ENCODE measurements around the gene NVL. TPM values are rescaled to one million over a fixed set of nuclear protein-coding genes. Genes with fewer than 3 reads are reported as not detected.

Gene NVL
- total and polyA plus RNA-seq, 4 donors: 15.7 to 28.5 (median 23.9) TPM

DNA sequence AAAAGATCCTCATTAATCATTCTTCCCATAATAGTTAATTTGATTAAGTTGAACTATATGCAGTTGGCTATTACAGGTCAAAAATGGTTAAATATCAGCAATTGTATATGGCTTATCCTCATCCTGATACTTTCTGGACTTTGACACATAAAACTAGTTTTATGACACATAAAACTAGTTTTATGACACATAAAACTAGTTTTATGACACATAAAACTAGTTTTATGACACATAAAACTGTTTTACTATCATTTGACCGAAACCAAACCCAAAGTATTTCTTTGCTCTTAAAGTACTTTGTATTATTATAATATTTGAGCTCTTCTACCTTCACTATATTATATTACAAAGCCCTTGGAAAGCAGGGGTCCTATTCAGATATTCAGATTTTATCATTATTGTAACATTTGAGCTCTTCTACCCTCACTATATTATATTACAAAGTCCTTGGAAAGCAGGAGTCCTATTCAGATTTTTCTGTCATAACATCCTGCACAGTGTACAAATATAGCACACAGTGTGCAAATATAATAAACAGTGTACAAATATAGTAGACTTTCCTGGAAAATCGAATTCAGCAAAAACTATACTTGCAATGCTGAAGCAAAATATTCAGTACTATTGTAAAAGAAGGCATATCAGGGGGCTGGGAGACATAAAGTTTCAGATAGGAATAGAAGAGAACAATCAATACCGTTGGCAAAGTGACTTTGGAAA is 53.0 kb downstream of the NVL start:
- H3K4me1 ChIP-seq (ENCODE audit: control insufficient read depth in 1 of 2, insufficient read depth in 2 of 2, low read length in 2 of 2): no peaks in the 10 kb centered on the region
- no peaks in the 10 kb centered on the region for H3K27me3 ChIP-seq (ENCODE audit: control insufficient read depth in 1 of 2, insufficient read depth in 2 of 2, low read length in 1 of 2)
- no peak overlapping the region for H3K27ac ChIP-seq (ENCODE audit: low read depth in 1 of 2, low read length in 2 of 2)
- ATAC-seq (ENCODE audit: low FRiP score): no peak
- H3K9me3 ChIP-seq (ENCODE audit: control insufficient read depth, low read length): no peaks in the 10 kb centered on the region
- peaks cover 0 to 2% of the 10 kb centered on the region in 2 donors for H3K36me3 ChIP-seq (ENCODE audit: control insufficient read depth in 1 of 2, insufficient read depth in 2 of 2, low read length in 1 of 2)
- WGBS, 2 donors: 58 to 65% methylated on average over 3 of the region's 3 CpGs
- H3K4me3 ChIP-seq (ENCODE audit: low read length in 2 of 2): no peak overlapping the region
- DNase-seq: no peak
- intact Hi-C loops (cut with DNase I): no loop called here

DNA sequence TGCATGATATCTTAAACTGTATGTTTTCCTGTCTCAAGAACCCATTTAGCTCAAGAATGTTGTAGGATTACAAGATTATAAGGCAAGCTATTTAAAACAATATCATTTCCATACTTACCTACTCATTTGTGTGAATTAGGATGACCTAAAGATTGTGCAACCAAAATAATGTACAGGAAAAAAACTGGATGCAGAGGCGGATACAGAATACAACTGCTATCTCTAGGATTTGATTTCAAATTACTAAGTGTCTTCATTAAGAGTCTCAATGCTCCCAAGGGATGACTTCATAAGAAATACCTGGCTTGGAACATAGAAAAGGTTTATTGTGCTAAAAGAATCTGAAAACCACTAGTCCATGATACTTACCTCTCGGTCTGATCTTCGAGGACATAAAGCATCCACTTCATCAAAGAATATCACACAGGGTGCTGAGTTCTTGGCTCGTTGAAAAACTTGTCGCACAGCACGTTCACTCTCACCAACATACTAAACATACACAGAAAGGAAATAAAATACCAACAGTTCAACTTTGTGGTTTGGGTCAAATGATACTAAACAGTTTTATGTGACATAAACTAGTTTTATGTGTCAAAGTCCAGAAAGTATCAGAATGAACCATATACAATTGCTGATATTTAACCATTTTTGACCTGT is 54.9 kb downstream of the NVL start:
- no peak for ATAC-seq (ENCODE audit: low FRiP score)
- DNase-seq: no peak
- peaks cover 0 to 5% of the 10 kb centered on the region in 2 donors for H3K36me3 ChIP-seq (ENCODE audit: control insufficient read depth in 1 of 2, insufficient read depth in 2 of 2, low read length in 1 of 2)

DNA sequence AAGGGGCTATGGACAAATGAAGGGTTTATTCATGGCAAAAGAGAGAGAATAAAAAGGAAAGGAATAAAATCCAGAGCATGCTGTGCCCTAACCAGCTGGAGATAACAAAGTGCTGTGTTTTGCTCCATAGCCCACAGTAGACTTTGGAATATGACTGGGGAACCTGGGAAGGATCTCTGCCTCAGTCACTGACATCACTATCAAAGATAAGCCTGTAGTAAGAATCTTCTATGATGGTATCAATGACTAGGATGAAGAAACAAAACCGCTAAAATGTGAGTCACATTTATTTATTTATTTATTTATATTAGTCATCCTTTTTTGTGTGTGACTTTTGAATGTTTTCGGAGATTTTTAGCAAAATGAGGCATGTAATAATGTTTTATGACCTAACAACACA is 56.3 kb downstream of the NVL start:
- ATAC-seq (ENCODE audit: low FRiP score) (no peak), DNase-seq (no peak)
- Histone ChIP-seq H3K27me3 (ENCODE audit: control insufficient read depth in 1 of 2, insufficient read depth in 2 of 2, low read length in 1 of 2) (no peaks in the 10 kb centered on the region), H3K36me3 (ENCODE audit: control insufficient read depth in 1 of 2, insufficient read depth in 2 of 2, low read length in 1 of 2) (peaks cover 0 to 5% of the 10 kb centered on the region in 2 donors), H3K4me1 (ENCODE audit: control insufficient read depth in 1 of 2, insufficient read depth in 2 of 2, low read length in 2 of 2) (no peaks in the 10 kb centered on the region), H3K9me3 (ENCODE audit: control insufficient read depth, low read length) (no peaks in the 10 kb centered on the region), H3K4me3 (ENCODE audit: low read length in 2 of 2) (no peak overlapping the region), H3K27ac (ENCODE audit: low read depth in 1 of 2, low read length in 2 of 2) (no peak overlapping the region)
- intact Hi-C loops (cut with DNase I): no loop called here
- WGBS, 2 donors: 94 to 97% methylated on average over 2 of the region's 2 CpGs

More for the DNA sequence above, 54.9 kb downstream of the NVL start:
- WGBS, 2 donors: 93% methylated on average over 6 of the region's 6 CpGs
- Histone ChIP-seq H3K9me3 (ENCODE audit: control insufficient read depth, low read length) (no peaks in the 10 kb centered on the region), H3K27me3 (ENCODE audit: control insufficient read depth in 1 of 2, insufficient read depth in 2 of 2, low read length in 1 of 2) (no peaks in the 10 kb centered on the region), H3K4me1 (ENCODE audit: control insufficient read depth in 1 of 2, insufficient read depth in 2 of 2, low read length in 2 of 2) (no peaks in the 10 kb centered on the region), H3K4me3 (ENCODE audit: low read length in 2 of 2) (no peak overlapping the region), H3K27ac (ENCODE audit: low read depth in 1 of 2, low read length in 2 of 2) (no peak overlapping the region)
- intact Hi-C loops (cut with DNase I): no loop called here

DNA sequence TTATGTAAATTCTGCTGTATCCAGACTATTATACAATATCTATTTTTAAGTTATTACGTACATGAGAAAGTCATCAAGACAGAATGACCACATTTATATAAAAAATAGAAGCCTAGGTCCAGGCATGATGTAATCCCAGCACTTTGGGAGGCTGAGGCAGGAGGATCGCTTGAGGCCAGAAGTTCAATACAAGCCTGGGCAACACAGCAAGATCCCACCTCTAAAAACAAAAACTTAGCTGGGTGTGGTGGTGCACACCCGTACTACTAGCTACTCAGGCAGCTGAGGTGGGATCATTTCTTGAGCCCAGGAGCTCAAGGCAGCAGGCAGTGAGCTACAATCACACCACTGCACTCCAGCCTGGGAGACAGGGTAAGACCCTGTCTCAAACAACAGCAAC is 58.9 kb downstream of the NVL start:
- 91 to 95% methylated on average over 3 of the region's 3 CpGs for WGBS, 2 donors
- ATAC-seq (ENCODE audit: low FRiP score): no peak
- DNase-seq: no peak
- intact Hi-C loops (cut with DNase I): no loop called here
- Histone ChIP-seq H3K27me3 (ENCODE audit: control insufficient read depth in 1 of 2, insufficient read depth in 2 of 2, low read length in 1 of 2) (no peaks in the 10 kb centered on the region), H3K4me3 (ENCODE audit: low read length in 2 of 2) (no peak overlapping the region), H3K27ac (ENCODE audit: low read depth in 1 of 2, low read length in 2 of 2) (no peak overlapping the region), H3K9me3 (ENCODE audit: control insufficient read depth, low read length) (no peaks in the 10 kb centered on the region), H3K4me1 (ENCODE audit: control insufficient read depth in 1 of 2, insufficient read depth in 2 of 2, low read length in 2 of 2) (no peaks in the 10 kb centered on the region), H3K36me3 (ENCODE audit: control insufficient read depth in 1 of 2, insufficient read depth in 2 of 2, low read length in 1 of 2) (peaks cover 2 to 5% of the 10 kb centered on the region in 2 donors)

DNA sequence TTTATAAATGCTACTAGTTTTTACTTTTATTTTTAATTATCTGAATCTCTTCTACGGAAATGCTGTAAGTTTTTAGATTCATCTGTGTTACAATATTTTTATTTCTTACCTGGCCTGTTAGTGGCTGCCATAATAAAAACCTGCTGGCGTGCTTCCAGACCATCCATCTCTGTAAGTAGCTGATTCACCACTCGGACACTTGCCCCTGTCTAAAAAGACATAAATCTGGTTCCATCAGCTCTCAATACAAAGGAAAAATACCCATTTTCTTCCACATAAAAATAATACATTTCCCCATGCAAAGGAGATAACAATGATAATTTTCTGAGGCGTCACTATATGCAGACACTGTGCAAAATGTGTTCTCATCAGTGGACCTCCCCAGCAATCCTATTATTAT is 62.0 kb downstream of the NVL start:
- Histone ChIP-seq H3K27ac (ENCODE audit: low read depth in 1 of 2, low read length in 2 of 2) (no peak overlapping the region), H3K9me3 (ENCODE audit: control insufficient read depth, low read length) (no peaks in the 10 kb centered on the region), H3K4me3 (ENCODE audit: low read length in 2 of 2) (no peak overlapping the region), H3K27me3 (ENCODE audit: control insufficient read depth in 1 of 2, insufficient read depth in 2 of 2, low read length in 1 of 2) (no peaks in the 10 kb centered on the region), H3K36me3 (ENCODE audit: control insufficient read depth in 1 of 2, insufficient read depth in 2 of 2, low read length in 1 of 2) (peaks cover 2 to 3% of the 10 kb centered on the region in 2 donors), H3K4me1 (ENCODE audit: control insufficient read depth in 1 of 2, insufficient read depth in 2 of 2, low read length in 2 of 2) (no peaks in the 10 kb centered on the region)
- DNase-seq: no peak
- 88 to 90% methylated on average over 4 of the region's 4 CpGs for WGBS, 2 donors
- ATAC-seq (ENCODE audit: low FRiP score): no peak
- intact Hi-C loops (cut with DNase I): loop anchor here in 1 of 2 donors (10.0 kb wide), 1 partner anchor 143 kb away; no protein-coding TSS in a partner anchor

DNA sequence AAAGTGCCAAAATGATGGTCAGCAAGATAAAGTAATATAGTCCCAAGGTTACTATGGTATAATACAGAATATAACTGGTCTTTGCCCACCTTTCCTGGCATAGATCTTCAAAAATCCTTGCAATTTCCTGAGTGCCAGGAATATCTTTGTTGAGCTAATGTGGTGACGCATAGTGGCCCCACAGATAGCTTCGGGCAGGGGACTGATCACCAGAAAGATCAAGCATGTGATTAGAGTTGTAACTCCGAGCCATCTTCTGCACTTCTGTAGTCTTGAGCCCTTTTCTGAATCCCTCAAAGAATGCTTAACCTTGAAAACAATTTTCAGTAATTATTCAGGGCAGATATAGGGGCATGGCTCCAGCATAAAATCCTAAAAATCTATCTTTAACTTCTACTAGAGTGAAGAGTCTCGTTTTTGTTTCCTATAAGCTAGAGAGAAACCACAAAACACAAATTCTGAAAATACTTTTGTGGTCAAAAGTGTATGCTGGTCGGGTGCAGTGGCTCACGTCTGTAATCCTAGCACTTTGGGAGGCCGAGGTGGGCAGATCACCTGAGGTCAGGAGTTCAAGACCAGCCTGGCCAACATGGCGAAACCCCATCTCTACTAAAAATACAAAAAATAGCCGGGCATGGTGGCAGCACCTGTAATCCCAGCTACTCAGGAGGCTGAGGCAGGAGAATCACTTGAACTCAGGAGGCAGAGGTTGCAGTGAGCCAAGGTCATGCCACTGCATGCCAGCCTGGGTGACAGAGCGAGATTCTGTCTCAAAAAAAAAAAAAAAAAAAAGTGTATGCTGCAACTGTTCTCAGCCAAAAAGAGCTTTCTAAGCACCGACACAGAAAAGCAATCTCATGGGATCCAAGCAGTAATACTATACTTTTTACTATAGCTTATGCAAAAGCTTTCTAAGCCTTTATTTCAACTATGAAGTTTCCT is 62.8 kb downstream of the NVL start:
- ATAC-seq (ENCODE audit: low FRiP score): no peak

DNA sequence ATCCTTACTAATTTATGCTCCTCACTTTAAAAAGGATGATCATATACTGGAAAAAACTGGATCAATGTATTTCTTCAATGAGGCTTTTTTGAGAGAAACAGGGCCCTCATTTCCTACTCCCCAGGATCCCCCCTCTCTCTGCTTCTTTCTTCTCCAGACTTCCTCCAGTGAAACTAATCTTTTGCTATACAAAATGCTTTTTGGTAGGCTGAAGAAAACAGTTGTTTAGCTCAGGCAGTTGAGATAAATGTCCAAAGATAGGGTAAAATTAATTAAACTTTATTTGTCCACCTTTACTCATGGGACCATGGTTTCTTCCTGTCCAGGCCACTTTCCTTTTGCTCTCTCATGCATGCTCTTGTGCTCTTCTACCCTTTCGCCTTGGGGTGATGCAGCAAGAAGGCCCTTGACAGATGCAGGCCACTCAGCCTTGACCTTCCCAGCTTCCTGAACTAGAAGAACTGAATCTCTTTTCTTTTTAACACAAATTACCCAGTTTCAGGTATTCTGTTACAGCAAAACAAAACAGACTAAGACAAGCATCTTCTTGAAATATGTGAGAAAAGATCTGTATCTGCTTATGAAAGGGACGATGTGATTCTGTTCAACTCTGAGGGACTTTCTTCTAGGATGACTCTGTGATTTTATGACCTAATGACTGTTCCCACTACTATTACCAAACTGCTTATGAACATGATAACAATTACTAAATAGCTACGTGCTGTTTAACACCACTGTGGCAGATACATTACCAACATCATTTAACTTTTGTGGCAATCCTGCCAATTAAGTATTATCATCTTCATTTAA is 63.7 kb downstream of the NVL start:
- intact Hi-C loops (cut with DNase I): loop anchor here in 1 of 2 donors (10.0 kb wide), 1 partner anchor 142 kb away; no protein-coding TSS in a partner anchor
- ATAC-seq (ENCODE audit: low FRiP score) (no peak), DNase-seq (no peak)
- H3K4me1 ChIP-seq (ENCODE audit: control insufficient read depth in 1 of 2, insufficient read depth in 2 of 2, low read length in 2 of 2): no peaks in the 10 kb centered on the region
- H3K27ac ChIP-seq (ENCODE audit: low read depth in 1 of 2, low read length in 2 of 2): no peak overlapping the region
- no peaks in the 10 kb centered on the region for H3K9me3 ChIP-seq (ENCODE audit: control insufficient read depth, low read length)
- peaks cover 2 to 3% of the 10 kb centered on the region in 2 donors for H3K36me3 ChIP-seq (ENCODE audit: control insufficient read depth in 1 of 2, insufficient read depth in 2 of 2, low read length in 1 of 2)
- no peak overlapping the region for H3K4me3 ChIP-seq (ENCODE audit: low read length in 2 of 2)
- H3K27me3 ChIP-seq (ENCODE audit: control insufficient read depth in 1 of 2, insufficient read depth in 2 of 2, low read length in 1 of 2): no peaks in the 10 kb centered on the region
- whole genome bisulfite sequencing, 2 donors: 86 to 88% methylated on average over 3 of the region's 3 CpGs

More for the DNA sequence above, 62.8 kb downstream of the NVL start:
- 81 to 85% methylated on average over 11 of the region's 11 CpGs for WGBS, 2 donors
- H3K4me3 ChIP-seq (ENCODE audit: low read length in 2 of 2): no peak overlapping the region
- H3K27me3 ChIP-seq (ENCODE audit: control insufficient read depth in 1 of 2, insufficient read depth in 2 of 2, low read length in 1 of 2): no peaks in the 10 kb centered on the region
- no peaks in the 10 kb centered on the region for H3K4me1 ChIP-seq (ENCODE audit: control insufficient read depth in 1 of 2, insufficient read depth in 2 of 2, low read length in 2 of 2)
- no peaks in the 10 kb centered on the region for H3K9me3 ChIP-seq (ENCODE audit: control insufficient read depth, low read length)
- no peak for DNase-seq
- intact Hi-C loops (cut with DNase I): loop anchor here in 1 of 2 donors (10.0 kb wide), 1 partner anchor 142 kb away; no protein-coding TSS in a partner anchor
- peaks cover 2 to 3% of the 10 kb centered on the region in 2 donors for H3K36me3 ChIP-seq (ENCODE audit: control insufficient read depth in 1 of 2, insufficient read depth in 2 of 2, low read length in 1 of 2)
- no peak overlapping the region for H3K27ac ChIP-seq (ENCODE audit: low read depth in 1 of 2, low read length in 2 of 2)

DNA sequence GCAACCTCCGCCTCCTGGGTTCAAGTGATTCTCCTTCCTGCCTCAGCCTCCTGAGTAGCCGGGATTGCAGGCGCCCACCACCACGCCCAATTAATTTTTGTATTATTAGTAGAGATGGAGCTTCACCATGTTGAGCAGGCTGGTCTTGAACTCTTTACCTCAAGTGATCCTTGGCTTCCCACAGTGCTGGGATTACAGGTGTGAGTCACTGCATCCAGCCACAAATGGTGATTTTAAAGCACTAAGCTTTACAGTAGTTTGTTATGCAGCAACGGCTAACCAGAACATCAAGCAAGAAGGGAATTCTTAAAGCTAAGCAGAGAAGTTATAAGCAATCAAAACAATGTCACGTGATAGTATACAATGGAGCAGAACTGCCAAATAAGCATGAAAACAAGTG is 65.7 kb downstream of the NVL start:
- peaks cover 0 to 2% of the 10 kb centered on the region in 2 donors for H3K36me3 ChIP-seq (ENCODE audit: control insufficient read depth in 1 of 2, insufficient read depth in 2 of 2, low read length in 1 of 2)

More for the DNA sequence above, 65.7 kb downstream of the NVL start:
- intact Hi-C loops (cut with DNase I): loop anchor here in 1 of 2 donors (10.0 kb wide), 1 partner anchor 140 kb away; no protein-coding TSS in a partner anchor
- DNase-seq: no peak
- Histone ChIP-seq H3K4me3 (ENCODE audit: low read length in 2 of 2) (no peak overlapping the region), H3K9me3 (ENCODE audit: control insufficient read depth, low read length) (no peaks in the 10 kb centered on the region), H3K4me1 (ENCODE audit: control insufficient read depth in 1 of 2, insufficient read depth in 2 of 2, low read length in 2 of 2) (no peaks in the 10 kb centered on the region), H3K27me3 (ENCODE audit: control insufficient read depth in 1 of 2, insufficient read depth in 2 of 2, low read length in 1 of 2) (no peaks in the 10 kb centered on the region), H3K27ac (ENCODE audit: low read depth in 1 of 2, low read length in 2 of 2) (no peak overlapping the region)
- ATAC-seq (ENCODE audit: low FRiP score): no peak
- 79 to 96% methylated on average over 6 of the region's 6 CpGs for WGBS, 2 donors
